Panc1 (cell line): Measurements from ENCODE around the gene TBC1D16. TPM values are rescaled to one million over a fixed set of nuclear protein-coding genes. Genes with fewer than 3 reads are reported as not detected.
A peak's percentile ranks its signal among the peaks of the same experiment; 100 is the strongest.

Source experiments
- ATAC-seq: fragments of 200-7000 bp; cut with Tn5 transposase; 2 replicates; pipeline ENCODE4 v1.9.1; 2020; ENCODE audit warnings: mild to moderate bottlenecking, moderate library complexity
- Bru-seq: library from RNA; stranded (reverse); fragments of 400-500 nt; gene quantifications from one replicate; lab custom pipeline; 2021; lab: Mats Ljungman, UMichigan
- BruChase-seq, 2 experiments: library from RNA; stranded (reverse); fragments of 400-500 nt; gene quantifications; one replicate each; lab custom pipeline; 2021; lab: Mats Ljungman, UMichigan
- BruUV-seq: library from RNA; stranded (reverse); fragments of 400-500 nt; replicated peaks from 2 replicates; lab custom pipeline; 2021; lab: Mats Ljungman, UMichigan
- CTCF ChIA-PET: fragments of 300-600 bp; sonication (Branson Sonifier 250); formaldehyde crosslinking; loops from one replicate; lab custom pipeline; 2022; ENCODE audit warnings: antibody characterized with exemption; lab: Charles Lee
- POLR2A ChIA-PET: fragments of 300-600 bp; sonication (Branson Sonifier 250); formaldehyde crosslinking; loops from one replicate; lab custom pipeline; 2022; ENCODE audit warnings: antibody characterized with exemption; lab: Charles Lee
- DNase-seq: peaks from one replicate; pipeline ENCODE4 v3.0.0-alpha.2; 2010; ENCODE audit warnings: low read depth, low spot score
- H3K27ac ChIP-seq: 2 replicates; pipeline ENCODE4 v1.5.1; 2011; ENCODE audit warnings: mild to moderate bottlenecking, low read length, inconsistent platforms
- H3K27me3 ChIP-seq: fragments of 200-500 bp; sonication (Bioruptor generic); 2 replicates; pipeline ENCODE4 v1.6.0; 2014; ENCODE audit warnings: low read length, inconsistent platforms; ENCODE audit not compliant: control insufficient read depth, insufficient read depth
- H3K36me3 ChIP-seq: fragments of 200-500 bp; sonication (Bioruptor generic); 2 replicates; pipeline ENCODE4 v1.5.1; 2014; ENCODE audit warnings: inconsistent platforms, mild to moderate bottlenecking, low read length, moderate library complexity; ENCODE audit not compliant: control insufficient read depth, insufficient read depth
- H3K4me1 ChIP-seq: 2 replicates; pipeline ENCODE4 v1.5.1; 2011; ENCODE audit warnings: inconsistent platforms, mild to moderate bottlenecking, low read length, moderate library complexity; ENCODE audit not compliant: control insufficient read depth, insufficient read depth
- H3K4me3 ChIP-seq, 2 experiments: 2 replicates each; pipeline ENCODE4 v1.5.1; 2011 to 2012; ENCODE audit warnings: low read depth in 2 of 2, low read length in 2 of 2, mild to moderate bottlenecking in 2 of 2, inconsistent platforms in 1 of 2, moderate library complexity in 1 of 2
- H3K9me3 ChIP-seq: fragments of 200-500 bp; sonication (Bioruptor generic); 2 replicates; pipeline ENCODE4 v1.5.1; 2014; ENCODE audit warnings: low read depth, mild to moderate bottlenecking, inconsistent platforms, low read length, moderate library complexity; ENCODE audit not compliant: control insufficient read depth, insufficient read depth
- POLR2AphosphoS5 ChIP-seq: IDR thresholded peaks from 2 replicates; pipeline ENCODE4 v1.6.1; 2012; ENCODE audit warnings: mild to moderate bottlenecking, low read depth, low read length, moderate library complexity
- SIN3A ChIP-seq: IDR thresholded peaks from 2 replicates; pipeline ENCODE4 v1.6.1; 2012; ENCODE audit warnings: low read depth, mild to moderate bottlenecking, low read length, moderate library complexity, borderline replicate concordance; ENCODE audit not compliant: insufficient read depth
- TCF7L2 ChIP-seq: IDR thresholded peaks from 2 replicates; pipeline ENCODE4 v1.6.1; 2011; ENCODE audit warnings: mild to moderate bottlenecking, low read depth, low read length, inconsistent platforms
- in situ Hi-C: cut with HindIII; loops from 2 replicates; pipeline ENCODE4 v1.10.0; 2016; ENCODE audit warnings: low sequenced_read_pairs, low pct_unique_long_range_greater_than_20kb
- intact Hi-C: fragments of 100-400 bp; cut with micrococcal nuclease; formaldehyde crosslinking; loops from one replicate; pipeline ENCODE4 v1.10.0; 2022; ENCODE audit not compliant: unreplicated experiment
- long read RNA-seq: library from polyadenylated mRNA; unstranded; transcript quantifications from one replicate; pipeline ENCODE4 v2.0.0, GENCODE V29; 2021; ENCODE audit not compliant: unreplicated experiment
- polyA plus RNA-seq: library from polyadenylated mRNA; unstranded; fragments of >200 nt; gene quantifications from one replicate; pipeline ENCODE4 v1.2.1, GENCODE V29; 2012; ENCODE audit warnings: missing spikeins; ENCODE audit not compliant: insufficient read length
- total RNA-seq: library from RNA; stranded (reverse); gene quantifications from one replicate; pipeline ENCODE4 v1.2.1, GENCODE V29; 2021; ENCODE audit not compliant: unreplicated experiment
- TF ChIP-seq, protein P1 (sequence below): fragments of 450-650 bp; IDR thresholded peaks from 2 replicates; pipeline ENCODE4 v1.5.1; 2017; ENCODE audit warnings: mild to moderate bottlenecking
- TF ChIP-seq, protein P2 (sequence below), 2 experiments: IDR thresholded peaks; 2 replicates each; pipeline ENCODE4 v1.6.1; 2011 to 2012; ENCODE audit warnings: low read depth in 2 of 2, control low read depth in 1 of 2, low read length in 1 of 2, mild to moderate bottlenecking in 1 of 2, moderate library complexity in 1 of 2; ENCODE audit not compliant: insufficient read depth in 1 of 2

The TBC1D16 gene
- 41.6 TPM for total RNA-seq
- polyA plus RNA-seq: 49.2 TPM
- percentile 64 among the genes with signal in this experiment for Bru-seq, nascent RNA
- percentile 67 among the genes with signal in this experiment for BruChase-seq, experiment 1, labeled RNA remaining after a 2-hour chase
- BruChase-seq, experiment 2, labeled RNA remaining after a 6-hour chase: percentile 76 among the genes with signal in this experiment
- long read RNA-seq, full-length matches to known transcripts: 1 of 59 reads
- long read RNA-seq, partial matches to known transcripts: 10 of 59 reads
- long read RNA-seq, other reads (novel, unspliced or antisense): 48 of 59 reads

GRCh38 chr17:80035687-80035936 lies at the start of gene TBC1D16:
TBC1D16 (minus strand) TSS chr17:80035872; CDS start chr17:80013547, 22,325 bp downstream.
- POLR2A ChIA-PET: no interaction called here

DNA sequence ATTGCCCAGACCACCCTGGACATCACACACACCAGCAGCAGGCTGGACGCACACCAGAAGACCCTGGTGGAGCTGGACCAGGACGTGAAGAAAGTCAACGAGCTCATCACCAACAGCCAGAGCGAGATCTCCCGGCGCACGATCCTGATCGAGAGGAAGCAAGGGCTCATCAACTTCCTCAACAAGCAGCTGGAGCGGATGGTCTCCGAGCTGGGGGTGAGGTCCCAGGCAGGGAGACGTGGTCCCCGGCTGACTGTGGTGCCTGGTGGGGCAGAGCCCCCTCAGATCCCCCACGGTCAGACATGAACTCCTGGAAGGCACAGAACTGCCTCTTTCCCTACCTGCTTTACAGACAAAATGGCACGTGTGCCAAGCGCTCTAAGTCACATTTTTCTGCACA lies 49.1 kb upstream of the TBC1D16 start:
- intact Hi-C loops (loop anchor here (5.0 kb wide), 1 partner anchor 77 kb away; no protein-coding TSS in a partner anchor), in situ Hi-C loops (no loop called here)
- POLR2A ChIA-PET: interaction anchor here (0.6 kb wide), 1 partner anchor 61 kb away, joined by 5 read pairs; no protein-coding TSS in a partner anchor
- H3K36me3 ChIP-seq: no peaks in the 10 kb centered on the region
- DNase-seq: no peak
- 0 out of 2 replicates have a peak, but pooled peaks cover 6% of the 10 kb centered on the region for H3K4me1 ChIP-seq
- H3K9me3 ChIP-seq: no peaks in the 10 kb centered on the region
- no peaks in the 10 kb centered on the region for H3K27me3 ChIP-seq
- BruUV-seq: no TSS peak
- CTCF ChIA-PET: interaction anchor here (0.6 kb wide), 1 partner anchor 214 kb away, joined by 9 read pairs; no protein-coding TSS in a partner anchor
- H3K27ac ChIP-seq: no peak overlapping the region
- TF ChIP-seq, protein P1, sequence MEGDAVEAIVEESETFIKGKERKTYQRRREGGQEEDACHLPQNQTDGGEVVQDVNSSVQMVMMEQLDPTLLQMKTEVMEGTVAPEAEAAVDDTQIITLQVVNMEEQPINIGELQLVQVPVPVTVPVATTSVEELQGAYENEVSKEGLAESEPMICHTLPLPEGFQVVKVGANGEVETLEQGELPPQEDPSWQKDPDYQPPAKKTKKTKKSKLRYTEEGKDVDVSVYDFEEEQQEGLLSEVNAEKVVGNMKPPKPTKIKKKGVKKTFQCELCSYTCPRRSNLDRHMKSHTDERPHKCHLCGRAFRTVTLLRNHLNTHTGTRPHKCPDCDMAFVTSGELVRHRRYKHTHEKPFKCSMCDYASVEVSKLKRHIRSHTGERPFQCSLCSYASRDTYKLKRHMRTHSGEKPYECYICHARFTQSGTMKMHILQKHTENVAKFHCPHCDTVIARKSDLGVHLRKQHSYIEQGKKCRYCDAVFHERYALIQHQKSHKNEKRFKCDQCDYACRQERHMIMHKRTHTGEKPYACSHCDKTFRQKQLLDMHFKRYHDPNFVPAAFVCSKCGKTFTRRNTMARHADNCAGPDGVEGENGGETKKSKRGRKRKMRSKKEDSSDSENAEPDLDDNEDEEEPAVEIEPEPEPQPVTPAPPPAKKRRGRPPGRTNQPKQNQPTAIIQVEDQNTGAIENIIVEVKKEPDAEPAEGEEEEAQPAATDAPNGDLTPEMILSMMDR: no peak
- no peak for TF ChIP-seq POLR2AphosphoS5
- no peak for TF ChIP-seq SIN3A
- TF ChIP-seq TCF7L2: no peak
- TF ChIP-seq, protein P2, sequence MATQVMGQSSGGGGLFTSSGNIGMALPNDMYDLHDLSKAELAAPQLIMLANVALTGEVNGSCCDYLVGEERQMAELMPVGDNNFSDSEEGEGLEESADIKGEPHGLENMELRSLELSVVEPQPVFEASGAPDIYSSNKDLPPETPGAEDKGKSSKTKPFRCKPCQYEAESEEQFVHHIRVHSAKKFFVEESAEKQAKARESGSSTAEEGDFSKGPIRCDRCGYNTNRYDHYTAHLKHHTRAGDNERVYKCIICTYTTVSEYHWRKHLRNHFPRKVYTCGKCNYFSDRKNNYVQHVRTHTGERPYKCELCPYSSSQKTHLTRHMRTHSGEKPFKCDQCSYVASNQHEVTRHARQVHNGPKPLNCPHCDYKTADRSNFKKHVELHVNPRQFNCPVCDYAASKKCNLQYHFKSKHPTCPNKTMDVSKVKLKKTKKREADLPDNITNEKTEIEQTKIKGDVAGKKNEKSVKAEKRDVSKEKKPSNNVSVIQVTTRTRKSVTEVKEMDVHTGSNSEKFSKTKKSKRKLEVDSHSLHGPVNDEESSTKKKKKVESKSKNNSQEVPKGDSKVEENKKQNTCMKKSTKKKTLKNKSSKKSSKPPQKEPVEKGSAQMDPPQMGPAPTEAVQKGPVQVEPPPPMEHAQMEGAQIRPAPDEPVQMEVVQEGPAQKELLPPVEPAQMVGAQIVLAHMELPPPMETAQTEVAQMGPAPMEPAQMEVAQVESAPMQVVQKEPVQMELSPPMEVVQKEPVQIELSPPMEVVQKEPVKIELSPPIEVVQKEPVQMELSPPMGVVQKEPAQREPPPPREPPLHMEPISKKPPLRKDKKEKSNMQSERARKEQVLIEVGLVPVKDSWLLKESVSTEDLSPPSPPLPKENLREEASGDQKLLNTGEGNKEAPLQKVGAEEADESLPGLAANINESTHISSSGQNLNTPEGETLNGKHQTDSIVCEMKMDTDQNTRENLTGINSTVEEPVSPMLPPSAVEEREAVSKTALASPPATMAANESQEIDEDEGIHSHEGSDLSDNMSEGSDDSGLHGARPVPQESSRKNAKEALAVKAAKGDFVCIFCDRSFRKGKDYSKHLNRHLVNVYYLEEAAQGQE (IDR thresholded peaks at IDR 0.05; ENCODE audit: insufficient read depth in 1 of 2, low read depth in 2 of 2, low read length in 1 of 2): no peak
- no peak for ATAC-seq
- no peak overlapping the region for H3K4me3 ChIP-seq

More at GRCh38 chr17:80035687-80035936, at the start of gene TBC1D16:
- TF ChIP-seq, protein P2 (IDR thresholded peaks at IDR 0.05; ENCODE audit: insufficient read depth in 1 of 2, low read depth in 2 of 2, low read length in 1 of 2): no peak
- no peak for TF ChIP-seq TCF7L2
- DNase-seq (no peak), ATAC-seq (no peak)
- intact Hi-C loops (no loop called here), in situ Hi-C loops (no loop called here)
- Histone ChIP-seq H3K27me3 (no peaks in the 10 kb centered on the region), H3K4me3 (peak within 1 kb of the TSS; percentile 73 to 79), H3K9me3 (no peaks in the 10 kb centered on the region), H3K36me3 (peaks cover 2% of the 10 kb centered on the region; the same call in 1 of the 2 replicates), H3K4me1 (peaks cover 28% of the 10 kb centered on the region), H3K27ac (peak within 1 kb of the TSS; percentile 78)
- CTCF ChIA-PET: no interaction called here
- no TSS peak for BruUV-seq
